Panc1 (cell line): ENCODE data around the gene MBD5.

Source experiments
- CTCF ChIP-seq: fragments of 450-650 bp; IDR thresholded peaks from 2 replicates; pipeline ENCODE4 v1.5.1; 2017; ENCODE audit warnings: mild to moderate bottlenecking
- TCF7L2 ChIP-seq: IDR thresholded peaks from 2 replicates; pipeline ENCODE4 v1.6.1; 2011; ENCODE audit warnings: mild to moderate bottlenecking, low read depth, low read length, inconsistent platforms

- no peak for TF ChIP-seq CTCF
- TF ChIP-seq TCF7L2, result no peak
Measured at GRCh38 chr2:148451046-148451445, 430.2 kb downstream of the MBD5 start.
